HepG2 (cell line): ENCODE measurements around the gene KCNF1. TPM values are rescaled to one million over a fixed set of nuclear protein-coding genes. Genes with fewer than 3 reads are reported as not detected.

Experiments used
- BRCA1 ChIP-seq: sonication (generic); formaldehyde crosslinking; IDR thresholded peaks from 2 replicates; pipeline ENCODE4 v1.4.0; 2020; ENCODE audit warnings: missing genetic modification reagents
- CCAR2 ChIP-seq: fragments of 200-400 bp; formaldehyde crosslinking; optimal IDR thresholded peaks from 2 replicates; pipeline ENCODE3; 2018; ENCODE audit warnings: low read depth, mild to moderate bottlenecking, low read length, moderate library complexity
- FOSL1 ChIP-seq: sonication (generic); formaldehyde crosslinking; IDR thresholded peaks from 2 replicates; pipeline ENCODE4 v1.9.0; 2021; ENCODE audit warnings: missing genetic modification reagents, borderline replicate concordance
- FOXK2 ChIP-seq: fragments of 450-650 bp; IDR thresholded peaks from 2 replicates; pipeline ENCODE4 v1.6.1; 2016
- MNT ChIP-seq: fragments of 450-650 bp; IDR thresholded peaks from 2 replicates; pipeline ENCODE4 v1.6.1; 2016
- NFRKB ChIP-seq: fragments of 450-650 bp; IDR thresholded peaks from 2 replicates; pipeline ENCODE4 v1.6.1; 2017
- NR1H2 ChIP-seq: sonication (generic); formaldehyde crosslinking; IDR thresholded peaks from 2 replicates; pipeline ENCODE4 v1.8.1; 2022; ENCODE audit warnings: low read depth, missing genetic modification reagents, borderline replicate concordance
- PCBP2 ChIP-seq: fragments of 200-400 bp; formaldehyde crosslinking; optimal IDR thresholded peaks from 2 replicates; pipeline ENCODE3; 2018; ENCODE audit warnings: low read length, low read depth; ENCODE audit not compliant: poor library complexity, severe bottlenecking
- RFXAP ChIP-seq: sonication (generic); formaldehyde crosslinking; IDR thresholded peaks from 2 replicates; pipeline ENCODE4 v1.4.0; 2020; ENCODE audit warnings: missing genetic modification reagents, borderline replicate concordance
- SMC3 ChIP-seq: IDR thresholded peaks from 2 replicates; pipeline ENCODE4 v1.6.1; 2011; ENCODE audit warnings: low read length, improper control_type of control experiment
- SMYD3 ChIP-seq: sonication (generic); formaldehyde crosslinking; IDR thresholded peaks from 2 replicates; pipeline ENCODE4 v1.8.1; 2023; ENCODE audit warnings: mild to moderate bottlenecking, missing genetic modification reagents
- ZBTB2 ChIP-seq: sonication (generic); formaldehyde crosslinking; IDR thresholded peaks from 2 replicates; pipeline ENCODE4 v1.8.0; 2022; ENCODE audit warnings: low read depth, missing genetic modification reagents
- ZFP36L1 ChIP-seq: sonication (generic); formaldehyde crosslinking; IDR thresholded peaks from 2 replicates; pipeline ENCODE4 v1.8.0; 2022; ENCODE audit warnings: mild to moderate bottlenecking, missing genetic modification reagents, moderate library complexity
- ZFP37 ChIP-seq: sonication (generic); formaldehyde crosslinking; IDR thresholded peaks from 2 replicates; pipeline ENCODE4 v1.4.0; 2020; ENCODE audit warnings: missing genetic modification reagents, borderline replicate concordance
- ZNF333 ChIP-seq: sonication (generic); formaldehyde crosslinking; IDR thresholded peaks from 2 replicates; pipeline ENCODE4 v1.4.0; 2020; ENCODE audit warnings: mild to moderate bottlenecking, missing genetic modification reagents, borderline replicate concordance
- ZNF674 ChIP-seq: sonication (generic); formaldehyde crosslinking; IDR thresholded peaks from 2 replicates; pipeline ENCODE4 v1.5.0; 2020; ENCODE audit warnings: low read depth, mild to moderate bottlenecking, missing genetic modification reagents
- ZNF747 ChIP-seq: sonication (generic); formaldehyde crosslinking; IDR thresholded peaks from 2 replicates; pipeline ENCODE4 v1.8.1; 2023; ENCODE audit warnings: missing genetic modification reagents, mild to moderate bottlenecking, borderline replicate concordance
- polyA plus RNA-seq, 8 experiments: library from polyadenylated mRNA; depleted of rRNA in 3 of 8; stranded (reverse) in 7 of 8; unstranded in 1 of 8; fragments of >200 nt; fragmentation: Illumina TruSeq in 4 of 8; extraction: Trizol in 4 of 8; gene quantifications; 2 replicates each; pipeline versions ENCODE4 v1.2.1 to v1.2.3, GENCODE V29; 2011 to 2016; ENCODE audit warnings: low read depth in 4 of 8, missing spikeins in 1 of 8, mixed read lengths in 1 of 8; ENCODE audit not compliant: insufficient read depth in 1 of 8
- total RNA-seq, 5 experiments: library from RNA; depleted of rRNA; stranded (reverse); fragments of >200 nt; fragmentation: Illumina TruSeq; extraction: Trizol; gene quantifications; 2 replicates each; pipeline ENCODE4 v1.2.3, GENCODE V29; 2016; ENCODE audit warnings: low read depth in 1 of 5
- TF ChIP-seq, protein P1 (sequence below): sonication (generic); formaldehyde crosslinking; IDR thresholded peaks from 2 replicates; pipeline ENCODE4 v1.4.0; 2020; ENCODE audit warnings: missing genetic modification reagents, borderline replicate concordance
- TF ChIP-seq, protein P2 (sequence below): sonication (generic); formaldehyde crosslinking; IDR thresholded peaks from 2 replicates; pipeline ENCODE4 v1.4.0; 2020; ENCODE audit warnings: mild to moderate bottlenecking, missing genetic modification reagents, borderline replicate concordance

Gene KCNF1
- total and polyA plus RNA-seq, 2 of the 13 experiments (the other 11 are each of a cell fraction or from before 2014, with no cell fraction given), result 0.09 to 0.12 TPM

GRCh38 chr2:10935953-10936942, 24.5 kb downstream of the KCNF1 start (continued):
- TF ChIP-seq MNT, result 0 out of 2 replicates have a peak, but pooled peaks have one; percentile 11
- no peak for TF ChIP-seq ZNF747 (CRISPR knock-in tag)
- no peak for TF ChIP-seq RFXAP (CRISPR knock-in tag)
- TF ChIP-seq, protein P1, sequence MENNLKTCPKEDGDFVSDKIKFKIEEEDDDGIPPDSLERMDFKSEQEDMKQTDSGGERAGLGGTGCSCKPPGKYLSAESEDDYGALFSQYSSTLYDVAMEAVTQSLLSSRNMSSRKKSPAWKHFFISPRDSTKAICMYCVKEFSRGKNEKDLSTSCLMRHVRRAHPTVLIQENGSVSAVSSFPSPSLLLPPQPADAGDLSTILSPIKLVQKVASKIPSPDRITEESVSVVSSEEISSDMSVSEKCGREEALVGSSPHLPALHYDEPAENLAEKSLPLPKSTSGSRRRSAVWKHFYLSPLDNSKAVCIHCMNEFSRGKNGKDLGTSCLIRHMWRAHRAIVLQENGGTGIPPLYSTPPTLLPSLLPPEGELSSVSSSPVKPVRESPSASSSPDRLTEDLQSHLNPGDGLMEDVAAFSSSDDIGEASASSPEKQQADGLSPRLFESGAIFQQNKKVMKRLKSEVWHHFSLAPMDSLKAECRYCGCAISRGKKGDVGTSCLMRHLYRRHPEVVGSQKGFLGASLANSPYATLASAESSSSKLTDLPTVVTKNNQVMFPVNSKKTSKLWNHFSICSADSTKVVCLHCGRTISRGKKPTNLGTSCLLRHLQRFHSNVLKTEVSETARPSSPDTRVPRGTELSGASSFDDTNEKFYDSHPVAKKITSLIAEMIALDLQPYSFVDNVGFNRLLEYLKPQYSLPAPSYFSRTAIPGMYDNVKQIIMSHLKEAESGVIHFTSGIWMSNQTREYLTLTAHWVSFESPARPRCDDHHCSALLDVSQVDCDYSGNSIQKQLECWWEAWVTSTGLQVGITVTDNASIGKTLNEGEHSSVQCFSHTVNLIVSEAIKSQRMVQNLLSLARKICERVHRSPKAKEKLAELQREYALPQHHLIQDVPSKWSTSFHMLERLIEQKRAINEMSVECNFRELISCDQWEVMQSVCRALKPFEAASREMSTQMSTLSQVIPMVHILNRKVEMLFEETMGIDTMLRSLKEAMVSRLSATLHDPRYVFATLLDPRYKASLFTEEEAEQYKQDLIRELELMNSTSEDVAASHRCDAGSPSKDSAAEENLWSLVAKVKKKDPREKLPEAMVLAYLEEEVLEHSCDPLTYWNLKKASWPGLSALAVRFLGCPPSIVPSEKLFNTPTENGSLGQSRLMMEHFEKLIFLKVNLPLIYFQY, result peak; percentile 63; the same call in 1 of the 2 replicates
- no peak for TF ChIP-seq BRCA1 (CRISPR knock-in tag)
- TF ChIP-seq SMYD3 (CRISPR knock-in tag), result 0 out of 2 replicates have a peak, but pooled peaks have one; percentile 36
- TF ChIP-seq ZFP36L1 (CRISPR knock-in tag), result no peak
- no peak for TF ChIP-seq ZBTB2 (CRISPR knock-in tag)
- 0 out of 2 replicates have a peak, but pooled peaks have one; percentile 31 for TF ChIP-seq ZFP37
- TF ChIP-seq, protein P2, sequence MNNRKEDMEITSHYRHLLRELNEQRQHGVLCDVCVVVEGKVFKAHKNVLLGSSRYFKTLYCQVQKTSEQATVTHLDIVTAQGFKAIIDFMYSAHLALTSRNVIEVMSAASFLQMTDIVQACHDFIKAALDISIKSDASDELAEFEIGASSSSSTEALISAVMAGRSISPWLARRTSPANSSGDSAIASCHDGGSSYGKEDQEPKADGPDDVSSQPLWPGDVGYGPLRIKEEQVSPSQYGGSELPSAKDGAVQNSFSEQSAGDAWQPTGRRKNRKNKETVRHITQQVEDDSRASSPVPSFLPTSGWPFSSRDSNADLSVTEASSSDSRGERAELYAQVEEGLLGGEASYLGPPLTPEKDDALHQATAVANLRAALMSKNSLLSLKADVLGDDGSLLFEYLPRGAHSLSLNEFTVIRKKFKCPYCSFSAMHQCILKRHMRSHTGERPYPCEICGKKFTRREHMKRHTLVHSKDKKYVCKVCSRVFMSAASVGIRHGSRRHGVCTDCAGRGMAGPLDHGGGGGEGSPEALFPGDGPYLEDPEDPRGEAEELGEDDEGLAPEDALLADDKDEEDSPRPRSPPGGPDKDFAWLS (CRISPR knock-in tag), result no peak
- peak; percentile 98 for TF ChIP-seq FOSL1 (CRISPR knock-in tag)
- TF ChIP-seq NFRKB, result no peak
- peak; percentile 65; the same call in 1 of the 2 replicates for TF ChIP-seq FOXK2
- no peak for TF ChIP-seq NR1H2 (CRISPR knock-in tag)
- TF ChIP-seq ZNF333 (CRISPR knock-in tag), result no peak
- TF ChIP-seq PCBP2, result peak; percentile 39
- TF ChIP-seq CCAR2, result no peak
- no peak for TF ChIP-seq ZNF674 (CRISPR knock-in tag)
- 0 out of 2 replicates have a peak, but pooled peaks have one; percentile 1 for TF ChIP-seq SMC3
